BE2C (cell line): ENCODE data around the gene SRF.

Experiments
- DNase-seq: peaks from one replicate; pipeline ENCODE4 v3.0.0-alpha.2; 2020
- H3K27me3 ChIP-seq: fragments of 250-450 bp; sonication (Bioruptor Pico); 2 replicates; pipeline ENCODE4 v1.5.1; 2020; ENCODE audit warnings: mild to moderate bottlenecking
- H3K36me3 ChIP-seq: fragments of 250-450 bp; sonication (Bioruptor Pico); 2 replicates; pipeline ENCODE4 v1.5.1; 2020; ENCODE audit warnings: mild to moderate bottlenecking
- H3K4me1 ChIP-seq: fragments of 250-450 bp; sonication (Bioruptor Pico); 2 replicates; pipeline ENCODE4 v1.5.1; 2020
- H3K4me3 ChIP-seq: 2 replicates; pipeline ENCODE4 v1.5.1; 2011; ENCODE audit warnings: low read depth, low read length
- H3K9me3 ChIP-seq: fragments of 250-450 bp; sonication (Bioruptor Pico); 2 replicates; pipeline ENCODE4 v1.5.1; 2020
- CTCF ChIP-seq: IDR thresholded peaks from 2 replicates; pipeline ENCODE4 v1.5.1; 2012; ENCODE audit warnings: mild to moderate bottlenecking, low read depth, low read length

SRF gene

GRCh38 chr6:43220439-43220951 lies 49.4 kb downstream of the SRF start:
- TF ChIP-seq CTCF, result no peak
- peaks cover 6% of the 10 kb centered on the region; the same call in 1 of the 2 replicates for H3K36me3 ChIP-seq

GRCh38 chr6:43221046-43221972 lies 50.2 kb downstream of the SRF start:
- H3K36me3 ChIP-seq, result peaks cover 6% of the 10 kb centered on the region; the same call in 1 of the 2 replicates
- no peaks in the 10 kb centered on the region for H3K9me3 ChIP-seq

More at GRCh38 chr6:43220439-43220951, 49.4 kb downstream of the SRF start:
- Histone ChIP-seq H3K4me3 (no peak overlapping the region), H3K9me3 (no peaks in the 10 kb centered on the region), H3K27me3 (no peaks in the 10 kb centered on the region), H3K4me1 (no peaks in the 10 kb centered on the region)
- no peak for DNase-seq

GRCh38 chr6:43222418-43223059 lies 51.5 kb downstream of the SRF start:
- no peak overlapping the region for H3K4me3 ChIP-seq
- H3K9me3 ChIP-seq, result no peaks in the 10 kb centered on the region
- no peak for DNase-seq
- TF ChIP-seq CTCF, result no peak
- H3K36me3 ChIP-seq, result peaks cover 6% of the 10 kb centered on the region; the same call in 1 of the 2 replicates
- H3K4me1 ChIP-seq, result no peaks in the 10 kb centered on the region
- H3K27me3 ChIP-seq, result no peaks in the 10 kb centered on the region

More at GRCh38 chr6:43221046-43221972, 50.2 kb downstream of the SRF start:
- H3K4me3 ChIP-seq, result no peak overlapping the region
- DNase-seq, result no peak
- no peaks in the 10 kb centered on the region for H3K4me1 ChIP-seq
- H3K27me3 ChIP-seq, result no peaks in the 10 kb centered on the region
- TF ChIP-seq CTCF, result no peak

DNA sequence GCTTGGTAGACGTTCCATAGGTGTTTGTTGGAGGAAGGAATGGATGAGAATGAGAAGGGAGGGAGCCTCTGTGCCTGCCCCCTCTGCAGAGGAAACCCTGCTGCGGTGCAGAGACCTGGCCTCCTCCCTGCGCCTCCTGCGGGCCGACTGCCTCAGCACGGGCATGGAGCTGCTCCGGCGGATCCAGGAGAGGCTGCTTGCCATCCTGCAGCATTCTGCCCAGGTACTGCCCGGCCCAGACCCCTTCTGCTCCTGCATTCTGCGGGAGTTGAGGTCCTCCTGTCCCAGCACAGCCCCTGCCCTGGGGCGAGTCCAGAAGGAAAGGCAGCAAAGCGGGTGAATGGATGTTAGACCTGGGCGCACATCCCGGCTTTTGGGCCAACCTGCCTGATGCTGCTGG lies 52.1 kb downstream of the SRF start:
- H3K9me3 ChIP-seq, result no peaks in the 10 kb centered on the region
- no peaks in the 10 kb centered on the region for H3K27me3 ChIP-seq
- H3K4me1 ChIP-seq, result no peaks in the 10 kb centered on the region
- DNase-seq, result no peak
- peaks cover 6% of the 10 kb centered on the region; the same call in 1 of the 2 replicates for H3K36me3 ChIP-seq
- TF ChIP-seq CTCF, result no peak
- no peak overlapping the region for H3K4me3 ChIP-seq

- Histone ChIP-seq H3K4me3 (no peak overlapping the region), H3K36me3 (peaks cover 6% of the 10 kb centered on the region; the same call in 1 of the 2 replicates), H3K9me3 (no peaks in the 10 kb centered on the region), H3K27me3 (no peaks in the 10 kb centered on the region), H3K4me1 (no peaks in the 10 kb centered on the region)
- TF ChIP-seq CTCF, result no peak
- no peak for DNase-seq
Measured at GRCh38 chr6:43226192-43226851, 55.3 kb downstream of the SRF start.
